Measurements from ENCODE around the gene RNF145.

RNF145 gene

DNA sequence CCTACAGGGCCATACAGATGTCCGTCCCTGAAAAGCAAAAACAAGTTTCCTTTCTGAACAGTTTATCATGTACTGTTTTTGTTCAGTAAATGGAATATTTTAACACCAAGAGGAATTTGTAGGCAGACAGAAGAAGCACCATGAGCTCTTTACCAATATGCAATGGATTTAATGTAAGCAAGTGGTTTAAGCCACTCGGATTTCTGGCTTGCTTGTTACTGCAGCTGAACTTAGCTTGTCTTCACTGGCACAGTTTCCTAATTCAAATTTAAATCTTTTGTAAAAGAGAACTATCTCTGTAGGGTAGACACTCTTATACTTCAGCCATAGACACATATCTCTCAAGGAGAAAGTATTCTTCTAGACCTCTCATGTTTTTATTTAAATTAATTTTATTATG is 96.9 kb downstream of the RNF145 start:
- no peak for DNase-seq (ENCODE audit: low read depth)

Measured in ELR (cell line).